HAP-1 (cell line): ENCODE measurements around the gene SSUH2.

Experiments used
- DNase-seq, 2 experiments: peaks; one replicate each; pipeline ENCODE4 v3.0.0-alpha.2; 2016 to 2020; ENCODE audit warnings: low spot score in 2 of 2
- H3K27me3 ChIP-seq: fragments of 250-450 bp; sonication (Bioruptor Pico); 2 replicates; pipeline ENCODE4 v1.5.1; 2020; ENCODE audit warnings: low read depth, mild to moderate bottlenecking, moderate library complexity
- H3K36me3 ChIP-seq: fragments of 250-450 bp; sonication (Bioruptor Pico); replicated peaks from 2 replicates; pipeline ENCODE4 v1.5.1; 2020; ENCODE audit warnings: mild to moderate bottlenecking
- H3K4me1 ChIP-seq: fragments of 250-450 bp; sonication (Bioruptor Pico); 2 replicates; pipeline ENCODE4 v1.5.1; 2020; ENCODE audit warnings: mild to moderate bottlenecking
- H3K4me3 ChIP-seq: fragments of 250-450 bp; sonication (Bioruptor Pico); 2 replicates; pipeline ENCODE4 v1.5.1; 2020; ENCODE audit warnings: mild to moderate bottlenecking, moderate library complexity
- H3K9me3 ChIP-seq: fragments of 250-450 bp; sonication (Bioruptor Pico); 2 replicates; pipeline ENCODE4 v1.5.1; 2020; ENCODE audit warnings: mild to moderate bottlenecking, moderate library complexity
- in situ Hi-C: fragments of 300-500 bp; cut with MboI; formaldehyde crosslinking; loops from 3 replicates; pipeline ENCODE4 v1.14.3; 2020; ENCODE audit warnings: low sequenced_read_pairs, inconsistent platforms, mixed read lengths

The SSUH2 gene

GRCh38 chr3:8604988-8605387 is 39.6 kb downstream of the SSUH2 start:
- Histone ChIP-seq H3K36me3 (no peaks in the 10 kb centered on the region), H3K9me3 (no peaks in the 10 kb centered on the region), H3K4me1 (no peaks in the 10 kb centered on the region), H3K27me3 (peaks cover 3% of the 10 kb centered on the region; the same call in 1 of the 2 replicates), H3K4me3 (no peak overlapping the region)
- no peak for DNase-seq
- in situ Hi-C loops: no loop called here

GRCh38 chr3:8604006-8604405 is 40.6 kb downstream of the SSUH2 start:
- Histone ChIP-seq H3K36me3 (no peaks in the 10 kb centered on the region), H3K9me3 (no peaks in the 10 kb centered on the region), H3K4me1 (no peaks in the 10 kb centered on the region), H3K27me3 (peaks cover 3% of the 10 kb centered on the region; the same call in 1 of the 2 replicates), H3K4me3 (no peak overlapping the region)
- in situ Hi-C loops: no loop called here
- DNase-seq: no peak

- H3K36me3 ChIP-seq: no peaks in the 10 kb centered on the region
- no peaks in the 10 kb centered on the region for H3K4me1 ChIP-seq
- DNase-seq: no peak
- H3K9me3 ChIP-seq: no peaks in the 10 kb centered on the region
- H3K4me3 ChIP-seq: no peak overlapping the region
- peaks cover 3% of the 10 kb centered on the region; the same call in 1 of the 2 replicates for H3K27me3 ChIP-seq
- in situ Hi-C loops: no loop called here
Measured at GRCh38 chr3:8603115-8603710, 41.4 kb downstream of the SSUH2 start.

DNA sequence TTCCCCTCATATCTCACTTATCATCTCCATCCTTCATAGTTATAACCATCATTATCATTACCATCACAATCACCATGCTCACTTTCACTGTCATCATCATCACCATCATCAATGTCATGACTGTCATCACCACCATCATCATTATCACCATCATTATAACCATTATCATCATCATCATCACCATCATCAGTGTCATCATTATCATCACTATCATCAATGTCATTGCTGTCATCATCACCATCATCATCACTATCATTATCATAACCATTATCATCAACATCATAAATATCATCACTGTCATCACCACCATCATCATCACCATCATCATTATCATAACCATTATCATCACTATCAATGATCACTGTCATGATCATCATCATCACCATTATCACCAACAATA is 44.1 kb downstream of the SSUH2 start:
- Histone ChIP-seq H3K27me3 (peaks cover 3% of the 10 kb centered on the region; the same call in 1 of the 2 replicates), H3K36me3 (no peaks in the 10 kb centered on the region)
- in situ Hi-C loops: no loop called here

DNA sequence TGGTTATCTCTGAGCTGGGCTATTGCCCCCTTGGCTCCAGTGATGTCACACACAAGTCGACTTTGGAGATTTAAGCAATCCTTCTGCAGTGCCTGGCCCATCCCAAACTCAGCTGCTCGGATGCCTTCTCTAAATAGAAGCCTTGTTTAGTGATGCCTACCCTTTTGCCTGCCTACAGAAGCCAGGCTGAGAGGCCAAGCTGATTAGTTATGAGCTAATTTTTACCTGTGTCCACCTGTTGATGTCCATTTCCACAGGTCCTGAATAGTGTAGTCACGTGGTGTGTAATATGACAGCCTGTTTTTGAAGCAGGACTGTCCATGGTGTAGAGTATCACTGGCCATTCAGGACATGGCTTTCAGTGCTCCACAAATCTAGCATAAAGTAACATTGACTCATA is 45.5 kb downstream of the SSUH2 start:
- in situ Hi-C loops: no loop called here
- no peaks in the 10 kb centered on the region for H3K4me1 ChIP-seq
- peaks cover 3% of the 10 kb centered on the region; the same call in 1 of the 2 replicates for H3K27me3 ChIP-seq
- H3K9me3 ChIP-seq: no peaks in the 10 kb centered on the region
- H3K4me3 ChIP-seq: no peak overlapping the region
- DNase-seq: no peak
- no peaks in the 10 kb centered on the region for H3K36me3 ChIP-seq

More for the DNA sequence above, 44.1 kb downstream of the SSUH2 start:
- Histone ChIP-seq H3K9me3 (no peaks in the 10 kb centered on the region), H3K4me1 (no peaks in the 10 kb centered on the region), H3K4me3 (no peak overlapping the region)
- DNase-seq: no peak

DNA sequence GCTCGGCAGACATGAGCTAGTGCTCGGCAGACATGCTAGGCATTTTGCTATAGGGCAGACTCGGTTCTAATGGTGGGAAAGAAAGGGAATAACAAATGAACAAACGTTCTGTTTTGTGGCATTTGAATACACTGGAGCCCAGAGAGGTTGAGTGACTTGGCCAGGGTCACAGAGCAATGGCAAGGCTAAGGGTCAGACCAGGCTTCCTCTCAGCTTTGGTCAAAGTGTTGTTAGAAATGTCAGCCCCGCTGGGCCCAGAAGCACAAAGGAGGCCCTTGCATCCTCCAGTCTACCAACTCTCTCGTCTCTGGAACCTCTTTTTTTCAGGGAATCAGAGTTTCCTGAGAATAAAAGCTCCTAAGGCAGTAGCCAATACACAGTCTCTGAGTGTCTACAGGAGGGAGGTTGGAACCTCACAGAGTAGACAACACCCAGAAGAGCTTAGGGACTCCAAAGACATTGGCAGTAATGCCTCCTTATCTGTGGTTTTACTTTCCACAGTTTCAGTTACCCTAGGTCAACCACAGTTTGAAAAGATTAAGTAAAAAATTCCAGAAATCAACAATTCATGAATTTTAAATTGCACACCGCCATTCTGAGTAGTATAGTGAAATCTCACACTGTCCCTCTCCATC is 47.3 kb downstream of the SSUH2 start:
- H3K4me3 ChIP-seq: no peak overlapping the region
- no peak for DNase-seq
- peaks cover 3% of the 10 kb centered on the region; the same call in 1 of the 2 replicates for H3K27me3 ChIP-seq
- no peaks in the 10 kb centered on the region for H3K9me3 ChIP-seq
- no peaks in the 10 kb centered on the region for H3K36me3 ChIP-seq
- in situ Hi-C loops: no loop called here
- H3K4me1 ChIP-seq: no peaks in the 10 kb centered on the region

DNA sequence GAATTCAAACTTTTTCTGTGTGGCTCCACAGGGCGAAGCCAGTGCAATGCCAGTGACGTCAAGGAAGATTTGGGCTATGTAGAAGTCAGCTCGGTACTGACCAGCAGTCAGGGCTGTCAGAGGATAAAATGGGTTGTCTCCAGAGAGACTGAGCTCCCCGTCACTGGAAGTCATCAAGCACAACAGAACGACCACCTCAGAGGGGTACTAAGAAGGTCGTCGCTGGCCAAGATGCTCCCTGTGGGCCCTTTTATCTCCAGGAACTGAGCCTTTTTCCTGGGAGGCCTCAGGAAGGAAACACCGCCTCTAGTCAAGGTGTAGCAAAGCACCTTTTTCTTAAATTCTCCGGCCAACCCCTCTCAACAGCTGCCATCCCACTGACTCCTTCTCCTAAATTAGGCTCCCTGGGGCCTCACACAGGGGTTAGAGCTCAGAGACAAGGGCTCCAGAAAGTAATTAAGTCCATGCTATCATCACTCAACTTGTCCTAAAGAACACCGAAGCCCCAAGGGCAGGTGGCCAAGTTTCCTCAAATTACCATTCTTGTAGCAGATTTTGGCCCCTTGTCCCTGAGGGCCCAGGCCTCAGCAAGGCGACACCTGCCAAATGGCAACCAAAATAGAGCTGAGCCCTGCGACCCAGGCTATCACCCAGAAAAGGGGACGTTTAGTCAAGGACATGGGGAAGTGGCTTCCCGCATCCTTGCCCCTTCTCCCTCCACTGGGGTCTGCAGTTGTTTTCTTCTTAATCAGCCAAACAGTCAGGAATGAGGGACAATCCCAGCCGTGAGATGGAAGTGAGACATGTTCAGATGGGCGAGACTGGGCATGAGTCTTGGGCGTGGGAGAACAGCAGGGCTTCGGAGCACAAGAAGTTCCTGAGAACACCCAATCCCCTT is 48.0 kb downstream of the SSUH2 start:
- H3K27me3 ChIP-seq: peaks cover 3% of the 10 kb centered on the region; the same call in 1 of the 2 replicates
- H3K9me3 ChIP-seq: no peaks in the 10 kb centered on the region
- no peaks in the 10 kb centered on the region for H3K36me3 ChIP-seq
- no peaks in the 10 kb centered on the region for H3K4me1 ChIP-seq
- H3K4me3 ChIP-seq: no peak overlapping the region
- in situ Hi-C loops: no loop called here
- DNase-seq: no peak

DNA sequence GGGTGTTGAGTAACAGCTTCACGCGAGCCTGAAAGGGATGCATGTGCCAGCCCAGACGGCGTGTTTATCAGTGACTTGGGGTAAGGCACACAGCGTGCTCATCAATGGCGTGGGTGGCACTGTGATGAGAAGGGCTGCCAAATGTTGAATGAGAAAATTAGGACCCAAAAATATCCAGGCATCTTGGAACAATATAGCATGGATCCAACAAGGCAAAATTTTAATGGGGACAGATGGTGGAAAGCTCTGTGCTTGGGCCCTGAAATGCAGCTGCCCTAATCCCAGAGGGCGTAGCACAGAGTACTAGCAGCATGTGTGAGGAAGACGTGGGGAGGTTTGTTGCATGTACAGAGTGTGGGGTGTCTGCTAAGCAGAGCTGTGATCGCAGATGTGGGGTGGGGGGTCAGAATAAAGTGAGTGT is 48.9 kb downstream of the SSUH2 start:
- Histone ChIP-seq H3K4me1 (no peaks in the 10 kb centered on the region), H3K27me3 (peaks cover 3% of the 10 kb centered on the region; the same call in 1 of the 2 replicates), H3K36me3 (no peaks in the 10 kb centered on the region), H3K4me3 (no peak overlapping the region), H3K9me3 (no peaks in the 10 kb centered on the region)
- no peak for DNase-seq
- in situ Hi-C loops: no loop called here

- Histone ChIP-seq H3K9me3 (no peaks in the 10 kb centered on the region), H3K4me3 (no peak overlapping the region), H3K27me3 (no peaks in the 10 kb centered on the region; the same call in 1 of the 2 replicates), H3K36me3 (no peaks in the 10 kb centered on the region), H3K4me1 (no peaks in the 10 kb centered on the region)
- DNase-seq: no peak
- in situ Hi-C loops: no loop called here
Measured at GRCh38 chr3:8595252-8595651, 49.3 kb downstream of the SSUH2 start.

- no peaks in the 10 kb centered on the region for H3K36me3 ChIP-seq
- DNase-seq: no peak
- in situ Hi-C loops: no loop called here
- H3K9me3 ChIP-seq: no peaks in the 10 kb centered on the region
- peaks cover 3% of the 10 kb centered on the region; the same call in 1 of the 2 replicates for H3K27me3 ChIP-seq
- H3K4me3 ChIP-seq: no peak overlapping the region
- no peaks in the 10 kb centered on the region for H3K4me1 ChIP-seq
Measured at GRCh38 chr3:8593021-8593827, 51.4 kb downstream of the SSUH2 start.

GRCh38 chr3:8589880-8590556 is 54.6 kb downstream of the SSUH2 start:
- in situ Hi-C loops: no loop called here
- no peaks in the 10 kb centered on the region for H3K4me1 ChIP-seq
- DNase-seq: no peak
- H3K27me3 ChIP-seq: peaks cover 5% of the 10 kb centered on the region; the same call in 1 of the 2 replicates
- no peaks in the 10 kb centered on the region for H3K36me3 ChIP-seq
- no peak overlapping the region for H3K4me3 ChIP-seq
- no peaks in the 10 kb centered on the region for H3K9me3 ChIP-seq

GRCh38 chr3:8584661-8585060 is 59.9 kb downstream of the SSUH2 start:
- Histone ChIP-seq H3K4me1 (no peaks in the 10 kb centered on the region), H3K9me3 (no peaks in the 10 kb centered on the region), H3K36me3 (no peaks in the 10 kb centered on the region), H3K27me3 (0 out of 2 replicates have a peak, but pooled peaks cover 5% of the 10 kb centered on the region), H3K4me3 (no peak overlapping the region)
- in situ Hi-C loops: no loop called here
- DNase-seq: no peak
